ENCODE results near the gene TSPAN18.
"Not testable (repeated sequence)": the region's sequence is repeated elsewhere in the genome, so short reads cannot be mapped to it uniquely, and the experiment has no call there.

GRCh38 chr11:44871682-44872081 is 144.9 kb downstream of the TSPAN18 start:
- not testable (repeated sequence) for TF ChIP-seq CTCF, POLR2A, POLR2AphosphoS5 (IDR thresholded peaks at IDR 0.05)

All from stomach (tissue), 4 donors.